ENCODE results near the gene IL1R2. TPM values are rescaled to one million over a fixed set of nuclear protein-coding genes. Genes with fewer than 3 reads are reported as not detected.

Gene IL1R2
- total RNA-seq, 2 donors from 2014 or later, result 6.9 to 11.4 TPM

DNA sequence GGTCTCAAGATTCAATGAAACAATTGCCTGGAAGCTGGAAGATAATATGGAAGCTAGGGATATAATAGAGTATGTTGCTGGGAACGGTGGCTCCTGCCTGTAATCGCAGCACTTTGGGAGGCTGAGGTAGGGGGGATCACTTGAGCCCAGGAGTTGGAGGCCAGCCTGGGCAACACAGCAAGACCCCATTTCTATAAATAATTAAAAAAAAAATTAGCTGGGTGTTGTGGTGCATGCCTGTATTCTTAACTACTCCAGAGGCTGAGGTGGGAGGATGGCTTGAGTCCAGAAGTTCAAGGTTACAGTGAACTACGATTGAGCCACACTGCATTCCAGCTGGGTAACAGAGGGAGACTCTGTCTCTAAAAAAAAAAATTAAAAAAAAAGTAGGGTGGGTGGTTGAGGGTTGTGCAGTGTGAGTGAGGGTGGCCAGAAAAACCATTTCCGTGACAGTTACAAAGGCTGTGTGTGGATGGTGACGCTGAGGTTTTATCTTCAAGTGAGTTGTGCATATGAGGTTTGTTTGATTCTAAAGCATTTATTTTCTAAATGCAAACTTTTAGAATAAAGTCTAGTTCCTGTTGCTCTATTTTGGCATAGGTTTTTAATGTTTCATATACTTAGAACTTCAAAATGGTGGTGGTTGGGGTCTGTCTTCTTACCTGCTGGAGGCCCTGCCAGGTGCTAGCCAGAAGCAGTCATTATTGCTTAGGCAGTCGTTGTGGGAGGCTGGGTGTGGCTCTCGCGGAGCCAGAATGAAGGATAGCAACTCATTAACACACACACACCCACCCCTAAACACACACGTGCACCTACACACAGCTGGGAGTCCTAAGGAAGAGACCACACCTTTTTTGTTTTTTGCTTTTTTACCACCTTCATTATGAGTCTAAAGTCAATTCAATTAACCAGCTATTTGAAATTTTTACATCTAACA is 4.7 kb upstream of the IL1R2 start:
- WGBS, result 71% methylated on average over 9 of the region's 9 CpGs
- intact Hi-C loops (cut with DNase I), result no loop called here
- H3K36me3 ChIP-seq, result no peaks in the 10 kb centered on the region
- TF ChIP-seq, protein P1, sequence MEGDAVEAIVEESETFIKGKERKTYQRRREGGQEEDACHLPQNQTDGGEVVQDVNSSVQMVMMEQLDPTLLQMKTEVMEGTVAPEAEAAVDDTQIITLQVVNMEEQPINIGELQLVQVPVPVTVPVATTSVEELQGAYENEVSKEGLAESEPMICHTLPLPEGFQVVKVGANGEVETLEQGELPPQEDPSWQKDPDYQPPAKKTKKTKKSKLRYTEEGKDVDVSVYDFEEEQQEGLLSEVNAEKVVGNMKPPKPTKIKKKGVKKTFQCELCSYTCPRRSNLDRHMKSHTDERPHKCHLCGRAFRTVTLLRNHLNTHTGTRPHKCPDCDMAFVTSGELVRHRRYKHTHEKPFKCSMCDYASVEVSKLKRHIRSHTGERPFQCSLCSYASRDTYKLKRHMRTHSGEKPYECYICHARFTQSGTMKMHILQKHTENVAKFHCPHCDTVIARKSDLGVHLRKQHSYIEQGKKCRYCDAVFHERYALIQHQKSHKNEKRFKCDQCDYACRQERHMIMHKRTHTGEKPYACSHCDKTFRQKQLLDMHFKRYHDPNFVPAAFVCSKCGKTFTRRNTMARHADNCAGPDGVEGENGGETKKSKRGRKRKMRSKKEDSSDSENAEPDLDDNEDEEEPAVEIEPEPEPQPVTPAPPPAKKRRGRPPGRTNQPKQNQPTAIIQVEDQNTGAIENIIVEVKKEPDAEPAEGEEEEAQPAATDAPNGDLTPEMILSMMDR (IDR thresholded peaks at IDR 0.05), result no peak
- no peak for TF ChIP-seq POLR2A (IDR thresholded peaks at IDR 0.05)
- TF ChIP-seq POLR2AphosphoS5 (IDR thresholded peaks at IDR 0.05), result no peak
- H3K4me1 ChIP-seq (replicated peaks), result no peaks in the 10 kb centered on the region
- no peaks in the 10 kb centered on the region for H3K27me3 ChIP-seq (replicated peaks; ENCODE audit: insufficient read depth)
- DNase-seq (ENCODE audit: low spot score), result no peak
- no peaks in the 10 kb centered on the region for H3K9me3 ChIP-seq
- H3K27ac ChIP-seq, result no peak overlapping the region
- no peak overlapping the region for H3K4me3 ChIP-seq

DNA sequence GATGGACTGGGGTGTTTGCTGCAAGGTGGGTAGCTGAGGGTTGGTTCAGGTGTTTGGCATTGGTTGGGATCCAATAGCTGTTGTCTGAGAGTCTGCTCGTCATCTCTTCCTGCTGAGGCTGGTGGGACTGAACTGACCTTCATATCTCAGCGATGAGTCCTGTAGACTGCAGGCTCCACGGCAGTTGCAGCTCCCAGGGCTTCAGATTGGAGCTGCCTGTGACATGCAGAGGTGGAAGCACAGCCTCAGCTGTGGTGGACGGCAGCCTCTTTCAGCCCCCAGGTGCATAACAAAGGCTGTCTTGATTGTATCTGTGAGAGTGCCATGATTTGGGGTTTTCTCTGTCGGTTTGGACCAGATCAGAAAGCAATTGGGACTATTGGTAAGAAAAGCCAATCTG is 3.9 kb upstream of the IL1R2 start:
- Histone ChIP-seq H3K27me3 (replicated peaks; ENCODE audit: insufficient read depth) (no peaks in the 10 kb centered on the region), H3K4me3 (no peak overlapping the region), H3K27ac (no peak overlapping the region), H3K4me1 (replicated peaks) (no peaks in the 10 kb centered on the region), H3K9me3 (no peaks in the 10 kb centered on the region), H3K36me3 (no peaks in the 10 kb centered on the region)
- intact Hi-C loops (cut with DNase I), result no loop called here
- 85% methylated on average over 4 of the region's 5 CpGs for WGBS
- TF ChIP-seq POLR2A (IDR thresholded peaks at IDR 0.05), result no peak
- TF ChIP-seq, protein P1 (IDR thresholded peaks at IDR 0.05), result no peak
- TF ChIP-seq POLR2AphosphoS5 (IDR thresholded peaks at IDR 0.05), result no peak
- DNase-seq (ENCODE audit: low spot score), result no peak

DNA sequence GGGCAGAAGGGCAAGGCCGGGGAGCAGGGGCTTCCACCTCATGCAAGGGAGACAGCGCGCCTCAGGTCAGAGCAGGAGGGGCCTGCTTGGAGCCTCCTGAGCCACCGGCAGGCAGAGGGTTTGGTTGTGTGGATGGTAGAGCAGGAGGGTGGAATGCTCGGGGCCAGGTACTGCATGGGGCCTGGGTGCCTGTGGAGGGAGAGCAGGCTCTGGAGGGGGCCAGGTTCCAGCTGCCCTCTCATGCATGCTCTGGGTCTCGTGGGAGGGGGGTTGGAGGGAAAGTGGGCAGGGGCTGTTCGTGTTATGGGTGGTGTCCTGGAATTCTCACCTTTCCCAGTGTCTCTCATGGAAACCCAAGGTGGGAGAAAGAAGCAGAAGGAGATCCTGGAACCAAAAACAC is 3.2 kb upstream of the IL1R2 start:
- Histone ChIP-seq H3K9me3 (no peaks in the 10 kb centered on the region), H3K4me3 (no peak overlapping the region), H3K27me3 (replicated peaks; ENCODE audit: insufficient read depth) (no peaks in the 10 kb centered on the region), H3K27ac (no peak overlapping the region), H3K36me3 (no peaks in the 10 kb centered on the region), H3K4me1 (replicated peaks) (no peaks in the 10 kb centered on the region)
- intact Hi-C loops (cut with DNase I), result no loop called here
- no peak for DNase-seq (ENCODE audit: low spot score)
- TF ChIP-seq POLR2A (IDR thresholded peaks at IDR 0.05) (no peak), POLR2AphosphoS5 (IDR thresholded peaks at IDR 0.05) (no peak)
- TF ChIP-seq, protein P1 (IDR thresholded peaks at IDR 0.05), result no peak
- 92% methylated on average over 7 of the region's 7 CpGs for WGBS

DNA sequence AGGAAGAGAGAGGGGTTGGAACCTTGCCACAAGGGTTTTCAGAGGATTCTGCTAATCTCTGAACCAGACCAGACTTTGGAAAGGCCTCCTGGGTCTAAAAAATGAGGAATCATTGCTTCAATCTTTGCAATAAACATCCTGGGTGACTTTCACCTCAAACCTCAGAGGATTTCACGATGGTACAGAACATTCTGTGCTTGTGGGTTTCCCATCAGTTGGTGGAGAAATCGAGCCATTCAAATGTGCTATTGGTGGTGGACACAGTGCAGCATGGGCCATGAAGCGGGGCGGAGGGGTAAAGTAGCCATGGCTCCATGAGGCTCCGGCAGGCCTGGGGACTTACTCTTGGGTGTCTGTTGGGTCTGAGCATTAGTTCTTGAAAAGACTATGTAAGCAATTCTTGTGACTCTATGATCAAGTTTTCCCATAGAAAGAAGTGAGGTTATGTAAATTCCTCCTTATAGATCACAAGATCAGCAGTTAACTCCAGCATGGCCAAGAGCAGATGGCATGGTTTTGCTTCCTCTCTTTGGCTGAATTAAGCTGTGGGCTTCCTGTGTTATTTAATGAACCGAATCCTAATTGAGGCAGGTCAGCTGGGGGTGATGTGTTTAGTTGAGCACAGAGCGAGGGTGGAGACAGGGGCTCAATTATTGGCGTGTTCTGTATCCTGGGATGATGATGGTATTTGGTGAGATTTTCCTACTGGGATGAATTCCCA is 1.9 kb upstream of the IL1R2 start:
- Histone ChIP-seq H3K4me3 (no peak overlapping the region), H3K9me3 (no peaks in the 10 kb centered on the region), H3K4me1 (replicated peaks) (no peaks in the 10 kb centered on the region), H3K27ac (no peak overlapping the region), H3K27me3 (replicated peaks; ENCODE audit: insufficient read depth) (no peaks in the 10 kb centered on the region), H3K36me3 (no peaks in the 10 kb centered on the region)
- no peak for DNase-seq (ENCODE audit: low spot score)
- WGBS, result 82% methylated on average over 8 of the region's 8 CpGs
- TF ChIP-seq, protein P1 (IDR thresholded peaks at IDR 0.05), result no peak
- TF ChIP-seq POLR2A (IDR thresholded peaks at IDR 0.05), result no peak
- no peak for TF ChIP-seq POLR2AphosphoS5 (IDR thresholded peaks at IDR 0.05)
- intact Hi-C loops (cut with DNase I), result no loop called here

All from prostate gland (tissue), 2 donors.